K562 (cell line): ENCODE data around the gene VWA7. TPM values are rescaled to one million over a fixed set of nuclear protein-coding genes. Genes with fewer than 3 reads are reported as not detected.

ENCODE experiments used
- HDAC2 ChIP-seq: fragments of 450-650 bp; IDR thresholded peaks from 2 replicates; pipeline ENCODE4 v1.6.1; 2016; ENCODE audit warnings: mild to moderate bottlenecking
- KAT8 ChIP-seq: fragments of 450-650 bp; IDR thresholded peaks from 2 replicates; pipeline ENCODE4 v1.6.1; 2016; ENCODE audit warnings: low read depth, mild to moderate bottlenecking
- KDM2B ChIP-seq: fragments of 250-450 bp; sonication (Bioruptor Pico); IDR thresholded peaks from 2 replicates; pipeline ENCODE4 v1.8.0; 2021; ENCODE audit warnings: mild to moderate bottlenecking, moderate library complexity
- NONO ChIP-seq, 2 experiments: fragments of 200-400 bp in 1 of 2; fragments of 450-650 bp in 1 of 2; formaldehyde crosslinking in 1 of 2; IDR thresholded peaks; 2 replicates each; pipeline ENCODE4 v1.6.1; 2017; ENCODE audit warnings: low read depth in 2 of 2, mild to moderate bottlenecking in 2 of 2, moderate library complexity in 2 of 2, low read length in 1 of 2
- PHF8 ChIP-seq: fragments of 200-600 bp; sonication (generic); IDR thresholded peaks from 2 replicates; pipeline ENCODE4 v1.6.1; 2012; ENCODE audit warnings: mixed run types, mild to moderate bottlenecking, inconsistent platforms, low read length, moderate library complexity, borderline replicate concordance
- RBM34 ChIP-seq: fragments of 200-400 bp; formaldehyde crosslinking; IDR thresholded peaks from 2 replicates; pipeline ENCODE4 v1.6.1; 2018; ENCODE audit warnings: low read length, borderline replicate concordance; ENCODE audit not compliant: insufficient read depth
- SMAD2 ChIP-seq: fragments of 150-350 bp; IDR thresholded peaks from 2 replicates; pipeline ENCODE4 v1.6.1; 2014; ENCODE audit warnings: low read depth, mild to moderate bottlenecking, low read length
- SOX6 ChIP-seq: fragments of 450-650 bp; IDR thresholded peaks from 2 replicates; pipeline ENCODE4 v1.6.1; 2014; ENCODE audit warnings: mild to moderate bottlenecking
- ZKSCAN3 ChIP-seq: fragments of 250-450 bp; sonication (Bioruptor Pico); IDR thresholded peaks from 2 replicates; pipeline ENCODE4 v1.4.0; 2020
- ZKSCAN8 ChIP-seq: fragments of 200-800 bp; sonication (Bioruptor generic); IDR thresholded peaks from 2 replicates; pipeline ENCODE4 v1.6.1; 2016; ENCODE audit warnings: missing genetic modification characterization, missing compliant biosample characterization
- ZNF780A ChIP-seq: fragments of 250-450 bp; sonication (Bioruptor Pico); IDR thresholded peaks from 2 replicates; pipeline ENCODE4 v1.5.0; 2021; ENCODE audit warnings: mild to moderate bottlenecking
- polyA plus RNA-seq, 8 experiments: library from polyadenylated mRNA; depleted of rRNA in 4 of 8; stranded (reverse) in 5 of 8; unstranded in 3 of 8; fragments of >200 nt; fragmentation: Nextera tagmentation in 2 of 8; fragmentation: Illumina TruSeq in 1 of 8; extraction: Ambion mirVana in 2 of 8; extraction: Trizol in 1 of 8; gene quantifications; 2 replicates each; pipeline versions ENCODE4 v1.2.1 to v1.2.3, GENCODE V29; 2011 to 2014; ENCODE audit warnings: inconsistent platforms in 1 of 8, missing spikeins in 1 of 8
- total RNA-seq, 7 experiments: library from RNA; depleted of rRNA in 6 of 7; stranded (reverse); fragments of >200 nt in 6 of 7; fragmentation: Illumina TruSeq in 2 of 7; extraction: Trizol in 2 of 7; gene quantifications; 2 replicates each; pipeline versions ENCODE4 v1.2.1 to v1.2.3, GENCODE V29; 2011 to 2021; ENCODE audit warnings: low replicate concordance in 1 of 7
- TF ChIP-seq, protein P1 (sequence below), 3 experiments: fragments of 200-800 bp in 1 of 3; fragments of 250-450 bp in 1 of 3; fragments of 450-650 bp in 1 of 3; sonication (Bioruptor Pico) in 1 of 3; sonication (Bioruptor generic) in 1 of 3; formaldehyde crosslinking in 1 of 3; IDR thresholded peaks; 2 replicates each; pipeline versions ENCODE4 v1.6.1 to v1.8.0; 2016 to 2022; ENCODE audit warnings: mild to moderate bottlenecking in 2 of 3, missing genetic modification characterization in 2 of 3, missing compliant biosample characterization in 1 of 3, moderate library complexity in 1 of 3
- TF ChIP-seq, protein P2 (sequence below): fragments of 200-800 bp; sonication (Bioruptor generic); IDR thresholded peaks from 2 replicates; pipeline ENCODE4 v1.6.1; 2017; ENCODE audit warnings: missing genetic modification characterization, missing compliant biosample characterization
- TF ChIP-seq, protein P3 (sequence below): fragments of 450-650 bp; conservative IDR thresholded peaks from 2 replicates; pipeline ENCODE4 v1.6.1; 2016; ENCODE audit warnings: missing genetic modification characterization, low read depth, mild to moderate bottlenecking, control low read depth, missing compliant biosample characterization

VWA7 gene
- total and polyA plus RNA-seq, 9 of the 15 experiments (the other 6 are each of a cell fraction or from before 2014, with no cell fraction given), result 0.18 to 2.9 (median 0.95) TPM

DNA sequence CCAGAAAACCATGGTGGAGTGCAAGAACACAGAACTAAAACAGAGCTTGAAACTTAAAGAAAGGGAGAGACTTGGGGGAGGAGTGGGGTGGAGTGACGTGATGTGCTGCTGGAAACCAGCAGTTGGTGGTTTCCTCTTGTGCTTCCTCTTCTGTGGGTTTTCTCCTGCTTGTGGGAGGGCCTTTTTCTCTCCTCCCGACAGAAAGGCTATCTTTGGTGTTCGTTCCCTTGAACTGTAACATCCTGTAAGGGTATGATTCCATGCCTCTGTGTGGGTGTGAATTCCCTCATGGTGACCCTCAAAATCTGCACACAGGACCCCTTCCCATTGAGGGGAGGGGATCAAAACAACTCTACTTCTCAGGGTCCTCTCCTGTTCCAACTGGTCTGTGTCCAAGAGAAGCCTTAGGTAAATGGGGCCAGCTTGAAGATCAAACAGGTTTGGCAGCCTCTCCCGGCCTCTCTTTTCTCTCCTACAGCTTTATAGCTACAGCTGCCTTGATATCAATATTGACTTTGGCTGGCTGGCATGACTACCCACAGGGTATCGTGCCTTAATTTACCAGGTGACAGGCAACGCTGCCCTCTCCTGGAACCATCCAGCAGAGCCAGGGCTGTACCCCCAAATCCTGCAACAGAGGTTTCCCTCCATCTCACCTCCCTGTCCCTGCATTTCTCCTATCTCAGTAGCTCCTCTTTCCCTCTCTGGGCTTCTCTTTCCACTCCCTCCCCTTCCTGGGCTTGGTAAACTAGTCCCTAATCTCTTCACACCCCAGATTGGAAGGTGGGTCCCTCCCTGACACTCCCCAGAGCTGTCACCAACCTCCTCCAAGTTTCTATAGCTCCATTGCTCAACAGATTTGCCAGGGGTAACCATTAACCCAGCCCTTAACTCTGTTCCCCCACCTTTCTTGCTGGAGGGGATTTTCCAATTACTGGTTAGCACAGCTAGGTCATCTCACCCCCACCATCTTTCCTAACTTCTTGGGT, 38.8 kb downstream of the VWA7 start (continued):
- peak; percentile 62; the same call in 1 of the 2 replicates for TF ChIP-seq KAT8
- TF ChIP-seq RBM34, result no peak
- 0 out of 2 replicates have a peak, but pooled peaks have one; percentile 76 for TF ChIP-seq KDM2B (CRISPR knock-in tag)
- TF ChIP-seq HDAC2, result peak; percentile 84
- TF ChIP-seq PHF8, result peak; percentile 60; the same call in 1 of the 2 replicates
- no peak for TF ChIP-seq ZKSCAN3
- TF ChIP-seq ZNF780A, result no peak
- no peak for TF ChIP-seq ZKSCAN8 (CRISPR knock-in tag)
- no peak for TF ChIP-seq SOX6
- TF ChIP-seq SMAD2, result no peak
- TF ChIP-seq, protein P1, sequence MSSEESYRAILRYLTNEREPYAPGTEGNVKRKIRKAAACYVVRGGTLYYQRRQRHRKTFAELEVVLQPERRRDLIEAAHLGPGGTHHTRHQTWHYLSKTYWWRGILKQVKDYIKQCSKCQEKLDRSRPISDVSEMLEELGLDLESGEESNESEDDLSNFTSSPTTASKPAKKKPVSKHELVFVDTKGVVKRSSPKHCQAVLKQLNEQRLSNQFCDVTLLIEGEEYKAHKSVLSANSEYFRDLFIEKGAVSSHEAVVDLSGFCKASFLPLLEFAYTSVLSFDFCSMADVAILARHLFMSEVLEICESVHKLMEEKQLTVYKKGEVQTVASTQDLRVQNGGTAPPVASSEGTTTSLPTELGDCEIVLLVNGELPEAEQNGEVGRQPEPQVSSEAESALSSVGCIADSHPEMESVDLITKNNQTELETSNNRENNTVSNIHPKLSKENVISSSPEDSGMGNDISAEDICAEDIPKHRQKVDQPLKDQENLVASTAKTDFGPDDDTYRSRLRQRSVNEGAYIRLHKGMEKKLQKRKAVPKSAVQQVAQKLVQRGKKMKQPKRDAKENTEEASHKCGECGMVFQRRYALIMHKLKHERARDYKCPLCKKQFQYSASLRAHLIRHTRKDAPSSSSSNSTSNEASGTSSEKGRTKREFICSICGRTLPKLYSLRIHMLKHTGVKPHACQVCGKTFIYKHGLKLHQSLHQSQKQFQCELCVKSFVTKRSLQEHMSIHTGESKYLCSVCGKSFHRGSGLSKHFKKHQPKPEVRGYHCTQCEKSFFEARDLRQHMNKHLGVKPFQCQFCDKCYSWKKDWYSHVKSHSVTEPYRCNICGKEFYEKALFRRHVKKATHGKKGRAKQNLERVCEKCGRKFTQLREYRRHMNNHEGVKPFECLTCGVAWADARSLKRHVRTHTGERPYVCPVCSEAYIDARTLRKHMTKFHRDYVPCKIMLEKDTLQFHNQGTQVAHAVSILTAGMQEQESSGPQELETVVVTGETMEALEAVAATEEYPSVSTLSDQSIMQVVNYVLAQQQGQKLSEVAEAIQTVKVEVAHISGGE (CRISPR knock-in tag; IDR thresholded peaks at IDR 0.05), result 0 out of 6 replicates have a peak, but pooled peaks of 1 of the 3 experiments have one; percentile 8
- TF ChIP-seq, protein P2, sequence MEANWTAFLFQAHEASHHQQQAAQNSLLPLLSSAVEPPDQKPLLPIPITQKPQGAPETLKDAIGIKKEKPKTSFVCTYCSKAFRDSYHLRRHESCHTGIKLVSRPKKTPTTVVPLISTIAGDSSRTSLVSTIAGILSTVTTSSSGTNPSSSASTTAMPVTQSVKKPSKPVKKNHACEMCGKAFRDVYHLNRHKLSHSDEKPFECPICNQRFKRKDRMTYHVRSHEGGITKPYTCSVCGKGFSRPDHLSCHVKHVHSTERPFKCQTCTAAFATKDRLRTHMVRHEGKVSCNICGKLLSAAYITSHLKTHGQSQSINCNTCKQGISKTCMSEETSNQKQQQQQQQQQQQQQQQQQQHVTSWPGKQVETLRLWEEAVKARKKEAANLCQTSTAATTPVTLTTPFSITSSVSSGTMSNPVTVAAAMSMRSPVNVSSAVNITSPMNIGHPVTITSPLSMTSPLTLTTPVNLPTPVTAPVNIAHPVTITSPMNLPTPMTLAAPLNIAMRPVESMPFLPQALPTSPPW (CRISPR knock-in tag), result no peak
- TF ChIP-seq NONO (IDR thresholded peaks at IDR 0.05; ENCODE audit: low read depth in 2 of 2, low read length in 1 of 2), result no peak
- TF ChIP-seq, protein P3, sequence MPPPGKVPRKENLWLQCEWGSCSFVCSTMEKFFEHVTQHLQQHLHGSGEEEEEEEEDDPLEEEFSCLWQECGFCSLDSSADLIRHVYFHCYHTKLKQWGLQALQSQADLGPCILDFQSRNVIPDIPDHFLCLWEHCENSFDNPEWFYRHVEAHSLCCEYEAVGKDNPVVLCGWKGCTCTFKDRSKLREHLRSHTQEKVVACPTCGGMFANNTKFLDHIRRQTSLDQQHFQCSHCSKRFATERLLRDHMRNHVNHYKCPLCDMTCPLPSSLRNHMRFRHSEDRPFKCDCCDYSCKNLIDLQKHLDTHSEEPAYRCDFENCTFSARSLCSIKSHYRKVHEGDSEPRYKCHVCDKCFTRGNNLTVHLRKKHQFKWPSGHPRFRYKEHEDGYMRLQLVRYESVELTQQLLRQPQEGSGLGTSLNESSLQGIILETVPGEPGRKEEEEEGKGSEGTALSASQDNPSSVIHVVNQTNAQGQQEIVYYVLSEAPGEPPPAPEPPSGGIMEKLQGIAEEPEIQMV, result no peak
